WERI-Rb-1 (cell line): ENCODE measurements around the gene LMTK3.
"Not testable (repeated sequence)": the region's sequence is repeated elsewhere in the genome, so short reads cannot be mapped to it uniquely, and the experiment has no call there.

Experiments
- DNase-seq: peaks from one replicate; pipeline ENCODE4 v3.0.0-alpha.2; 2020
- H3K27ac ChIP-seq: fragments of 250-450 bp; sonication (Bioruptor Pico); 2 replicates; pipeline ENCODE4 v1.5.1; 2020; ENCODE audit warnings: mild to moderate bottlenecking, moderate library complexity
- H3K27me3 ChIP-seq: fragments of 250-450 bp; sonication (Bioruptor Pico); 2 replicates; pipeline ENCODE4 v1.5.1; 2021; ENCODE audit warnings: mild to moderate bottlenecking, low read depth, moderate library complexity; ENCODE audit not compliant: insufficient read depth, severe bottlenecking
- H3K36me3 ChIP-seq: fragments of 250-450 bp; sonication (Bioruptor Pico); 2 replicates; pipeline ENCODE4 v1.5.1; 2020; ENCODE audit warnings: mild to moderate bottlenecking, moderate library complexity
- H3K4me3 ChIP-seq: 2 replicates; pipeline ENCODE4 v1.5.1; 2011; ENCODE audit warnings: low read depth, mild to moderate bottlenecking, control low read depth, low read length
- H3K9me3 ChIP-seq: fragments of 250-450 bp; sonication (Bioruptor Pico); 2 replicates; pipeline ENCODE4 v1.5.1; 2021; ENCODE audit warnings: mild to moderate bottlenecking, moderate library complexity; ENCODE audit not compliant: severe bottlenecking
- CTCF ChIP-seq: IDR thresholded peaks from 2 replicates; pipeline ENCODE4 v1.5.1; 2011; ENCODE audit warnings: low read depth, mild to moderate bottlenecking, control low read depth, inconsistent platforms, low read length

LMTK3 gene

GRCh38 chr19:48487544-48487943 is 24.1 kb downstream of the LMTK3 start:
- Histone ChIP-seq H3K27me3 (peaks cover 7% of the 10 kb centered on the region), H3K27ac (no peak overlapping the region), H3K9me3 (no peaks in the 10 kb centered on the region), H3K4me3 (no peak overlapping the region), H3K36me3 (peaks cover 5% of the 10 kb centered on the region)
- no peak for DNase-seq
- no peak for TF ChIP-seq CTCF

- H3K9me3 ChIP-seq, H3K4me3 ChIP-seq, DNase-seq, H3K27ac ChIP-seq, H3K27me3 ChIP-seq, H3K36me3 ChIP-seq: not testable (repeated sequence)
Measured at GRCh38 chr19:48486706-48487105, 24.9 kb downstream of the LMTK3 start.

- no peak for DNase-seq
- Histone ChIP-seq H3K27ac (no peak overlapping the region), H3K9me3 (no peaks in the 10 kb centered on the region), H3K27me3 (peaks cover 1% of the 10 kb centered on the region), H3K36me3 (peaks cover 18% of the 10 kb centered on the region), H3K4me3 (no peak overlapping the region)
- no peak for TF ChIP-seq CTCF
Measured at GRCh38 chr19:48484931-48485612, 26.6 kb downstream of the LMTK3 start.

- no peak for DNase-seq
- no peak for TF ChIP-seq CTCF
- peaks cover 25% of the 10 kb centered on the region for H3K36me3 ChIP-seq
- no peak overlapping the region for H3K4me3 ChIP-seq
- H3K9me3 ChIP-seq: no peaks in the 10 kb centered on the region
- no peaks in the 10 kb centered on the region for H3K27me3 ChIP-seq
- H3K27ac ChIP-seq: no peak overlapping the region
Measured at GRCh38 chr19:48484247-48484893, 27.3 kb downstream of the LMTK3 start.

- peaks cover 30% of the 10 kb centered on the region for H3K36me3 ChIP-seq
- no peak overlapping the region for H3K27ac ChIP-seq
- no peaks in the 10 kb centered on the region for H3K27me3 ChIP-seq
- no peak overlapping the region for H3K4me3 ChIP-seq
- no peaks in the 10 kb centered on the region for H3K9me3 ChIP-seq
- no peak for TF ChIP-seq CTCF
- no peak for DNase-seq
Measured at GRCh38 chr19:48483301-48483700, 28.3 kb downstream of the LMTK3 start.

- no peak for TF ChIP-seq CTCF
- no peak for DNase-seq
- H3K27me3 ChIP-seq: no peaks in the 10 kb centered on the region
- no peak overlapping the region for H3K4me3 ChIP-seq
- no peak overlapping the region for H3K27ac ChIP-seq
- H3K36me3 ChIP-seq: peaks cover 39% of the 10 kb centered on the region
- no peaks in the 10 kb centered on the region for H3K9me3 ChIP-seq
Measured at GRCh38 chr19:48481846-48482639, 29.6 kb downstream of the LMTK3 start.
